ENCODE measurements around the gene ATXN1. TPM values are rescaled to one million over a fixed set of nuclear protein-coding genes. Genes with fewer than 3 reads are reported as not detected.

Gene ATXN1
- total RNA-seq, 4 donors from 2014 or later, result 48.7 to 166 (median 105) TPM

- Histone ChIP-seq H3K4me3 (no peak overlapping the region), H3K36me3 (no peaks in the 10 kb centered on the region), H3K27ac (no peak overlapping the region), H3K9me3 (no peaks in the 10 kb centered on the region), H3K27me3 (no peaks in the 10 kb centered on the region), H3K4me1 (peaks cover 7 to 36% (median 23%) of the 10 kb centered on the region in 4 donors)
- TF ChIP-seq EP300 (IDR thresholded peaks at IDR 0.05; ENCODE audit: low read depth), result no peak
- TF ChIP-seq, protein P1, sequence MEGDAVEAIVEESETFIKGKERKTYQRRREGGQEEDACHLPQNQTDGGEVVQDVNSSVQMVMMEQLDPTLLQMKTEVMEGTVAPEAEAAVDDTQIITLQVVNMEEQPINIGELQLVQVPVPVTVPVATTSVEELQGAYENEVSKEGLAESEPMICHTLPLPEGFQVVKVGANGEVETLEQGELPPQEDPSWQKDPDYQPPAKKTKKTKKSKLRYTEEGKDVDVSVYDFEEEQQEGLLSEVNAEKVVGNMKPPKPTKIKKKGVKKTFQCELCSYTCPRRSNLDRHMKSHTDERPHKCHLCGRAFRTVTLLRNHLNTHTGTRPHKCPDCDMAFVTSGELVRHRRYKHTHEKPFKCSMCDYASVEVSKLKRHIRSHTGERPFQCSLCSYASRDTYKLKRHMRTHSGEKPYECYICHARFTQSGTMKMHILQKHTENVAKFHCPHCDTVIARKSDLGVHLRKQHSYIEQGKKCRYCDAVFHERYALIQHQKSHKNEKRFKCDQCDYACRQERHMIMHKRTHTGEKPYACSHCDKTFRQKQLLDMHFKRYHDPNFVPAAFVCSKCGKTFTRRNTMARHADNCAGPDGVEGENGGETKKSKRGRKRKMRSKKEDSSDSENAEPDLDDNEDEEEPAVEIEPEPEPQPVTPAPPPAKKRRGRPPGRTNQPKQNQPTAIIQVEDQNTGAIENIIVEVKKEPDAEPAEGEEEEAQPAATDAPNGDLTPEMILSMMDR (IDR thresholded peaks at IDR 0.05), result no peak
- TF ChIP-seq POLR2A (IDR thresholded peaks at IDR 0.05), result no peak
- TF ChIP-seq POLR2AphosphoS5 (IDR thresholded peaks at IDR 0.05), result no peak
- in situ Hi-C loops (cut with MboI; ENCODE audit: low pct_ligation_motif_present in 1 of 4, low pct_unique_long_range_greater_than_20kb in 1 of 4, low sequenced_read_pairs in 3 of 4) (no loop called here), intact Hi-C loops (cut with DNase I; ENCODE audit: low total_unique reads) (no loop called here)
- 72 to 83% methylated on average over 2 to 4 of the region's 4 CpGs for WGBS, 2 donors (ENCODE audit: low coverage in 1 of 2)
- no peak for DNase-seq
Measured at GRCh38 chr6:16694781-16695578, 66.3 kb downstream of the ATXN1 start.

DNA sequence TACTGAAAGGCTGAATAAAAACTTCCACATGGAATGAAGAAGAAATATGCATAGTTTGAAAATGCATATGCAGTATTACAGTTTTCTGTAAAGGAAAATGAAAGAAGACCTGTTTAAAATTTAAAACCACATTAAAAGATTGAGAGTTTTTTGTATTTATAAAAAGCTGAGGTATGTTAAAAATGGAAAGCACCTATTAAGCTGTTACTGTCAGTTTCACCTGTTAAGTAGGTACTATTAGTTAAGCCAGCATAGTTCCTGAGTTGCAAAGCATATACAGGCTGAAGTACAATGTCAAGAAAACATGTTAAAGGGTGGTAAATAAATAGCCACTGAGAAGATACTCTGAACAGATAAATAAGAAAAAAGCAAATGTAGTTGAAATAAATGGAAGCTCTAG lies 69.9 kb downstream of the ATXN1 start:
- TF ChIP-seq POLR2A (IDR thresholded peaks at IDR 0.05) (no peak), EP300 (IDR thresholded peaks at IDR 0.05; ENCODE audit: low read depth) (no peak), POLR2AphosphoS5 (IDR thresholded peaks at IDR 0.05) (no peak)
- TF ChIP-seq, protein P1 (IDR thresholded peaks at IDR 0.05), result no peak
- Histone ChIP-seq H3K4me1 (peaks cover 0 to 23% (median 3%) of the 10 kb centered on the region in 4 donors), H3K9me3 (no peaks in the 10 kb centered on the region), H3K36me3 (no peaks in the 10 kb centered on the region), H3K27me3 (no peaks in the 10 kb centered on the region), H3K4me3 (no peak overlapping the region), H3K27ac (no peak overlapping the region)
- no peak for DNase-seq
- in situ Hi-C loops (cut with MboI; ENCODE audit: low pct_ligation_motif_present in 1 of 4, low pct_unique_long_range_greater_than_20kb in 1 of 4, low sequenced_read_pairs in 3 of 4) (no loop called here), intact Hi-C loops (cut with DNase I; ENCODE audit: low total_unique reads) (no loop called here)

DNA sequence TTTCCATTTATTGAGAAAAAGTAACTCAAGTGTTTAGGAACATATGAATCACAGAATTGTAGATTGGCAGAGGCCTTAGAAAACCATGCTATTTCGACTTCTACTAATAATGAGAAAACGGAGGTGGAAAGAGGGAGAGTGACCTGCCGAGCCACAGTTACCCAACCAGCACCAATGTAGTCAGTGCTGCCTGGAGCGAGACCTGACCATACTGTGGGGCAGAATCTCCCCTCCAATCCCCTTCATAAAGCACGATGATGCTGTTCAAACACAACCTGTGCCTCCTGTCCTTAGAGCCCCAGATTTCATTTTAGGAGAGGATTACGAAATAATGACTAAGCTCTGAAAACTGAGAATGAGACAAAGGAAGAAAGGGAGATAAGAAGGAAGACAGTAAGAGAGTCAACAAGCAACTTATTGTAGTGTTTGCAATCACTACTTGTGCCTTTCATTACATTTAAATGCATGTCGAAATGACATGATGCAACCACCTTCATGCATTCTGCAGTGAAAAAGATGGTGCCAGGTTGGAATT lies 70.6 kb downstream of the ATXN1 start:
- intact Hi-C loops (cut with DNase I; ENCODE audit: low total_unique reads), result no loop called here
- DNase-seq, result no peak
- H3K9me3 ChIP-seq, result no peaks in the 10 kb centered on the region
- H3K4me1 ChIP-seq, result peaks cover 0 to 23% (median 3%) of the 10 kb centered on the region in 4 donors
- no peaks in the 10 kb centered on the region for H3K27me3 ChIP-seq
- no peaks in the 10 kb centered on the region for H3K36me3 ChIP-seq
- TF ChIP-seq POLR2A (IDR thresholded peaks at IDR 0.05) (no peak), POLR2AphosphoS5 (IDR thresholded peaks at IDR 0.05) (no peak), EP300 (IDR thresholded peaks at IDR 0.05; ENCODE audit: low read depth) (no peak)
- TF ChIP-seq, protein P1 (IDR thresholded peaks at IDR 0.05), result no peak
- no peak overlapping the region for H3K27ac ChIP-seq
- in situ Hi-C loops (cut with MboI; ENCODE audit: low pct_ligation_motif_present in 1 of 4, low pct_unique_long_range_greater_than_20kb in 1 of 4, low sequenced_read_pairs in 3 of 4), result no loop called here
- no peak overlapping the region for H3K4me3 ChIP-seq
- WGBS, 2 donors (ENCODE audit: low coverage in 1 of 2), result 77 to 80% methylated on average over 5 to 7 of the region's 7 CpGs

- H3K27ac ChIP-seq, result no peak overlapping the region
- peaks cover 0 to 26% (median 5%) of the 10 kb centered on the region in 4 donors for H3K4me1 ChIP-seq
- in situ Hi-C loops (cut with MboI; ENCODE audit: low pct_ligation_motif_present in 1 of 4, low pct_unique_long_range_greater_than_20kb in 1 of 4, low sequenced_read_pairs in 3 of 4), result no loop called here
Measured at GRCh38 chr6:16689788-16690607, 71.3 kb downstream of the ATXN1 start.

More at GRCh38 chr6:16689788-16690607, 71.3 kb downstream of the ATXN1 start:
- WGBS, 2 donors (ENCODE audit: low coverage in 1 of 2), result 72 to 87% methylated on average over 2 to 3 of the region's 3 CpGs
- H3K4me3 ChIP-seq, result no peak overlapping the region
- TF ChIP-seq, protein P1 (IDR thresholded peaks at IDR 0.05), result no peak
- TF ChIP-seq EP300 (IDR thresholded peaks at IDR 0.05; ENCODE audit: low read depth), result no peak
- no peak for TF ChIP-seq POLR2A (IDR thresholded peaks at IDR 0.05)
- no peak for TF ChIP-seq POLR2AphosphoS5 (IDR thresholded peaks at IDR 0.05)
- DNase-seq, result no peak
- no peaks in the 10 kb centered on the region for H3K36me3 ChIP-seq
- H3K27me3 ChIP-seq, result no peaks in the 10 kb centered on the region
- intact Hi-C loops (cut with DNase I; ENCODE audit: low total_unique reads), result no loop called here
- H3K9me3 ChIP-seq, result no peaks in the 10 kb centered on the region

Measured in transverse colon (tissue), 4 donors.